HG03280 (cell line): ENCODE results near the gene ZNF577.
"Not testable (repeated sequence)": the region's sequence is repeated elsewhere in the genome, so short reads cannot be mapped to it uniquely, and the experiment has no call there.

Experiments used
- ATAC-seq: cut with Tn5 transposase; IDR thresholded peaks from one replicate; pipeline ENCODE4 v1.9.1; 2021; ENCODE audit warnings: mild to moderate bottlenecking, moderate library complexity; ENCODE audit not compliant: unreplicated experiment

ZNF577 gene

GRCh38 chr19:51887522-51888498 is at the start of gene ZNF577:
Gene ZNF577, minus strand, starts transcription at chr19:51887951. Its CDS starts 7,569 bp downstream, at chr19:51880382.
- no peak for ATAC-seq

DNA sequence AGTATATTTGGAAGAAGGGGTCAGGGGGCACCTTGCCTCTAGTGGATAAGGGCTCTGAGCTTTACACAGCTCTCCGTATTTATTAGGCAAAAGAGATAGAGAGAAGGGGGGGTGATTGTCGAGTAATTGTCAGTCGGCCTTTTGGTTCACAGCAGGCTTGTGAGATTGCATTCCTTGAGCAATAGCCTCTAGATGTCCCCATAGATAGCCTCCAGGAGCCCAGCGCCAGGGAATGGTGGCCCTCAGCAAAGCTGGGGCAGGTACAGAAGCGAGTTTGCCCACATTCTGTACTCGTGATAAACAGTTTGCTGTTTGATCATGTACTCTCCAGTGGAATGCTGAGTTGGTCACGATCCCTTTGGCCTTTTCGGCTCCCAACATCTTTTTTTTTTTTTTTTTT is 44.2 kb upstream of the ZNF577 start:
- no peak for ATAC-seq

- no peak for ATAC-seq
Measured at GRCh38 chr19:51927859-51928258, 40.1 kb upstream of the ZNF577 start.

- peak; percentile 88 for ATAC-seq
Measured at GRCh38 chr19:51926784-51927741, 39.3 kb upstream of the ZNF577 start, which contains the start of gene ZNF613. Gene ZNF613, plus strand, starts transcription at chr19:51927472. Its CDS starts 8,749 bp downstream, at chr19:51936221.

- ATAC-seq = no peak
Measured at GRCh38 chr19:51926426-51926783, 38.7 kb upstream of the ZNF577 start.

DNA sequence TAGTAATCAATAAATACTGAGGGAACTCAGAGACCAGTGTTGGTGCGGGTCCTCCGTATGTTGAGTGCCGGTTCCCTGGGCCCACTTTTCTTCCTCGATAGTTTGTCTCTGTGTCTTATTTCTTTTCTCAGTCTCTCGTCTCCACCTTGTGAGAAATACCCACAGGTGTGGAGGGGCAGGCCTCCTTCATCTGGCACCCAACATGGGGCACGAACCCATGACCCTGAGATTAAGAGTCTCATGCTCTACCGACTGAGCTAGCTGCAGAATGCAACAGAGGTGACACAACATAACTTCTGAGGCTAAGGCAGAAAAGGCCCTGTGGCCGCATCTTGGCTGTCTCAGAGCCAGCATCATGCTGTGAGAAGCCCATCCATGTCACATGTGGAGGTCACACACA is 34.2 kb upstream of the ZNF577 start:
- no peak for ATAC-seq

DNA sequence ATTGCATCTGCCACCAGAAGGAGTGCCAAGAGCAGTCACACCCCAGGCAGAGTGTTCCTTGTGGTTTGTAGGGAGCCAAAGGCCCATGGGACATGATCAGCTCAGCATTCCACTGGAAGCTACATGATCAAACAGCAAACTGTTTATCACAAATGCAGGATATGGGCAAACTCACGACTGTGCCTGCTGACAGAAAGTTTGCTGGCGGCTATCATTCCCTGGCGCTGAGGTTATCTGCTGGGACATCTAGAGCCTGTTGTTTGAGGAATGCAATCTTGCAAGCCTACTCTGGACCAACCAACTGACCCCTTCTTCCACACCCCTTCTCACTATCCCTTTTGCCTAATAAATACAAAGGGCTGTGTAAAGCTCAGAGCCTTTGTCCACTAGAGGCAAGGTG is 31.9 kb upstream of the ZNF577 start:
- ATAC-seq = no peak

DNA sequence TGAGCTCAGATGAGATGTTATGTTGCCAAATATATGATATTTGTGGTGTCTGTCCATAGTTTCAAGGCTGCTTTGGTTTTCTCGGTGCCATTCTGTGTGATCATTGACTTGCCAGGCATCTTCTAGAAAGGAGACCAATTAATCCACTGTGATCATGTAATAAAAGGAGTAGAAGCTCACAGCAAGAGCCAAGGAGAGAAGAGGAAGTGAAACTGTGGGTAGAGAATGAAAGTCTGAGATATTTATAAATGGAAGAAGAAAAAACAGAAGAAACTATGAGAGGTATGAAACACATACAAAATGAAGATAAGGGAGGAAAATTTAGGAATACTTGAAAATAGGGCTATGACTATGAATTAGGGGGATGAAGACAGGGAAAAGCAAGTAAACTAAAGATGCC is 28.4 kb upstream of the ZNF577 start:
- ATAC-seq = no peak

DNA sequence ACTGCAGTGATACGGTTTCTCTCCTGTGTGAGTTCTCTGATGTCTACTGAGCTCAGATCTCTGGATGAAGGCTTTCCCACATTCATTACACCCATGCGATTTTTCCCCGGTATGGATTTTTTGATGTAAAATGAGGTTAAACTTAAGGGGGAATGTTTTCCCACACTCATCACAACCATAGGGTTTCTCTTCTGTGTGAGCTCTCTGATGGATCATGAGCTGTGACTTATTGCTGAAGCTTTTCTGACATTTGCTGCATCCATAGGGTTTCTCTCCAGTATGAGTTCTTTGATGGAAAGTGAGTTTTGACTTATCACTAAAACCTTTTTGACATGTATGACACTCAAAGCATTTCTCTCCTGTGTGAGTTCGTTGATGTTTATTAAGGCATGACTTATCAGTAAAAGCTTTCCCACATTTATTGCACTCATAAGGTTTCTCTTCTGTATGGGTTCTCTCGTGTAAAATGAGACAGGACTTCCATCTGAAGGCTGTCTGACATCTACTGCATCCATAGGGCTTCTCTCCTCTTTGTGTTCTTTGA is 27.6 kb upstream of the ZNF577 start:
- ATAC-seq = no peak

DNA sequence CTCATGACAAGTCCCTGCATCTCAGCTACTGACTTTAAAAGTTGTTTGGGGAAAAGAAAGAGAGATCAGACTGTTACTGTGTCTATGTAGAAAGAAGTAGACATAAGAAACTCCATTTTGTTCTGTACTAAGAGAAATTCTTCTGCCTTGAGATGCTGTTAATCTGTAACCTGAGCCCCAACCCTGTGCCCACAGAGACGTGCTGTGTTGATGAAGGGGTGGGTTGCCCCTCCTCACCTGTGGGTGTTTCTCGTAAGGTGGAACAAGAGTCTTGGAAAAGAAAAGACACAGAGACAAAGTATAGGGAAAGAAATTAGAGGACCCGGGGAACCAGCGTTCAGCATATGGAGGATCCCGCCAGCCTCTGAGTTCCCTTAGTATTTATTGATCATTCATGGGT is 20.2 kb upstream of the ZNF577 start:
- ATAC-seq = not testable (repeated sequence)

DNA sequence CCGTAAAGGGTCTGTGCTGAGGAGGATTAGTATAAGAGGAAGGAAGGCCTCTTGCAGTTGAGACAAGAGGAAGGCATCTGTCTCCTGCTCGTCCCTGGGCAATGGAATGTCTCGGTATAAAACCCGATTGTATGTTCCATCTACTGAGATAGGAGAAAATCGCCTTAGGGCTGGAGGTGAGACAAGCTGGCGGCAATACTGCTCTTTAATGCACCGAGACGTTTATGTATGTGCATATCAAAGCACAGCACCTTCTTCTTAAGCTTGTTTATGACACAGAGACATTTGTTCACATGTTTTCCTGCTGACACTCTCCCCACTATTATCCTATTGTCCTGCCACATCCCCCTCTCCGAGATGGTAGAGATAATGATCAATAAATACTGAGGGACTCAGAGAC is 18.4 kb upstream of the ZNF577 start:
- not testable (repeated sequence) for ATAC-seq

DNA sequence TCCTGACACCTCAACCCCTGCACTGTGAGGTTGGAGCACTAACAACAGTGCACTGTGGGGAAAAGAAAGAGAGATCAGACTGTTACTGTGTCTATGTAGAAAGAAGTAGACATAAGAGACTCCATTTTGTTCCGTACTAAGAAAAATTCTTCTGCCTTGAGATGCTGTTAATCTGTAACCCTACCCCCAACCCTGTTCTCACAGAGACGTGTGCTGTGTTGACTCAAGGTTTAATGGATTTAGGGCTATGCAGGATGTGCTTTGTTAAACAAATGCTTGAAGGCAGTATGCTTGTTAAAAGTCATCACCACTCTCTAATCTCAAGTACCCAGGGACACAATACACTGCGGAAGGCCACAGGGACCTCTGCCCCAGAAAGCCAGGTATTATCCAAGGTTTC is 17.9 kb upstream of the ZNF577 start:
- ATAC-seq = not testable (repeated sequence)

DNA sequence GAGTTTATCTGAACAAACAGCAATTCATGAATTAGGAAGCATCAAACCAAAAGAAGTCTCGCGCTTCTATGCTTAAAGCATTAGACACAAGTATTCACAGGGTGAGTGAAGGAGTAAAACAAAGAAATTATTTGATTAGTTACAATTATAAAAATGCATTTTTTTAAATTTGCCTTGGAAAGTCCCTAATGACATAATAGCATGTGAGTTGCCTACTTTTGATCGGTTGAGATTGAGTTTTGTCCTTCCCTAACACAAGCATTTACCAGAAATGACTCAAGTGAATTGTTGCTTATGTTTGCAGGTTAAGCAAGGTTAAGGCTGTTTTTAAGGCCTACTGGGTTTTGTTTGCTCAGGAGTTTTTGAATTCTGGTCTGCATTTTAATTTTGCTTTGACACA is 17.5 kb upstream of the ZNF577 start:
- no peak for ATAC-seq

GRCh38 chr19:51904331-51905165 is 16.8 kb upstream of the ZNF577 start, which contains the start of gene ZNF649:
Gene ZNF649, minus strand, starts transcription at chr19:51905017. Its CDS starts 4,910 bp downstream, at chr19:51900107.
- ATAC-seq = peak; percentile 92

DNA sequence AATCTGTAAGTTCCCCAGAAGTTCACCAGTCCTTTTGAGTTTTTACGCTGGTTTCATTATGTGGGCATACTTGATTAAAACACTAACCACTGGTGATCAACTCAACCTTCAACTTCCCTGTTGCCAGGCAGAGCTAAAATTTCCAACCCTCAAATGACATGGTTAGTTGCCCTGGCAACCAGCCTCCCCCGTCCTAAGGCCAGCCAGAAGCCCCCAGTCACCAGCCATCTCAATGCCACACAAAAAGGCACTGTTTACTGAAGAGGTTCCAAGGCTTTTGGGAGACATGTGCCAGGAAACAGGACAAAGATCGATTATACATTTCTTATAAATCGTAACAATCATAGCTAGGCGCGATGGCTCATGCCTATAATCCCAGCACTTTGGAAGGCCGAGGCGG is 15.4 kb upstream of the ZNF577 start:
- no peak for ATAC-seq

DNA sequence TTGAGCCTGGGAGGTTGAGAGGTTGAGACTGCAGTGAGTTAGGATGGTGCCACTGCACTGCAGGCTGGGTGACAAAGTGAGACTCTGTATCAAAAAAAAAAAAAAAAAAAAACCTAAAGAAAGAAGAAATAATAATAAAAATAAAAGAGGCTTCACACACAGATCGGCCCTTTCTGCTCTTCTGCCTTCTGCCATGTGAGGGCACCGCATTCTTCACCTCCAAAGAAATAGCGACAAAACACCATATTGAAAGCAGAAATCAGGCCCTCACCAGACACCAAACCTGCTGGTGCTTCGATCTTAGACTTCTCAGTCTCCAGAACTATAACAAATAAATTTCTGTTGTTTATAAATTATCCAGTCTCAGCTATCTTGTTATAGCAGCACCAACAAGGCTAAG is 14.1 kb upstream of the ZNF577 start:
- ATAC-seq = no peak

GRCh38 chr19:51891193-51891747 is 3.5 kb upstream of the ZNF577 start:
- ATAC-seq = no peak

DNA sequence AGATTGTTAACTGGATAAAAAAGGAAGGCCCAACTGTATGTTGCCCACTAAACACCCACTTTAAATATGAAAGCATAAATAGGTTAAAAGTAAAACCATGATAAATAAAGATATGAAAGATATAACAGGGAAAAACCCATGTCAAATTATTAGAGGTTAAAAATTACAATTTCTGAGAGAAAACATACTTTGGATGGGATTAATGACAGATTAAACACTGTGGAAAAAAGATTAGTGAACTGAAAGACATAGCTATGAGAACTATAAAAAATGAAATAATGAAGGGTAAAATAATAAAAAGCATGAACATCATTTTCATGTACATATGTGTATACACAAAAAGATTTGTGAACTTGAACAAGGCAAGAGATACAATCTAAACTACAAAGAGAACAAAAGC is 2.2 kb upstream of the ZNF577 start:
- ATAC-seq = no peak

- ATAC-seq = no peak
Measured at GRCh38 chr19:51884713-51885112, 3.0 kb downstream of the ZNF577 start.

DNA sequence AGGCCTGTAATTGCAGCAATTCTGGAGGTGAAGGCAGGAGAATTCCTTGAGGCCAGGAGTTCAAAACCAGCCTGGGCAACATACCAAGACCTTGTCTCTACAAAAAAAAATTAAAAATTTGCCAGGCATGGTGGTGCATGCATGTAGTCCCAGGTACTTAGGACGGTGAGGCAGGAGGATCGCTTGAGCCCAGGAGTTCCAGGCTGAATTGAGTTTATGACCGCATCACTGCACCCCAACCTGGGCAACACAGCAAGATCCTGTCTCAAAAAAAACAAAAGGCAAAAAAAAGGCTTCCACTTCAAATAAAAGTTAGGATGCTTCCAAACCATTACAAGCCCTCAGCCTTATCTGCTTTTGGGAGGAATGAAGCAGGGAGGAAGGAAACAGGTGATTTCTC is 5.2 kb downstream of the ZNF577 start:
- no peak for ATAC-seq
